ENCODE data around the gene PRKAR1B. TPM values are rescaled to one million over a fixed set of nuclear protein-coding genes. Genes with fewer than 3 reads are reported as not detected.

PRKAR1B gene
- total RNA-seq, 4 donors from 2014 or later = 1.2 to 12.5 (median 3.6) TPM

GRCh38 chr7:761101-761500, 34.0 kb upstream of the PRKAR1B start:
- intact Hi-C loops (cut with DNase I; ENCODE audit: low total_unique reads) (no loop called here), in situ Hi-C loops (cut with MboI; ENCODE audit: low sequenced_read_pairs in 4 of 4) (no loop called here)
- TF ChIP-seq POLR2A (IDR thresholded peaks at IDR 0.05) = no peak
- TF ChIP-seq, protein P1, sequence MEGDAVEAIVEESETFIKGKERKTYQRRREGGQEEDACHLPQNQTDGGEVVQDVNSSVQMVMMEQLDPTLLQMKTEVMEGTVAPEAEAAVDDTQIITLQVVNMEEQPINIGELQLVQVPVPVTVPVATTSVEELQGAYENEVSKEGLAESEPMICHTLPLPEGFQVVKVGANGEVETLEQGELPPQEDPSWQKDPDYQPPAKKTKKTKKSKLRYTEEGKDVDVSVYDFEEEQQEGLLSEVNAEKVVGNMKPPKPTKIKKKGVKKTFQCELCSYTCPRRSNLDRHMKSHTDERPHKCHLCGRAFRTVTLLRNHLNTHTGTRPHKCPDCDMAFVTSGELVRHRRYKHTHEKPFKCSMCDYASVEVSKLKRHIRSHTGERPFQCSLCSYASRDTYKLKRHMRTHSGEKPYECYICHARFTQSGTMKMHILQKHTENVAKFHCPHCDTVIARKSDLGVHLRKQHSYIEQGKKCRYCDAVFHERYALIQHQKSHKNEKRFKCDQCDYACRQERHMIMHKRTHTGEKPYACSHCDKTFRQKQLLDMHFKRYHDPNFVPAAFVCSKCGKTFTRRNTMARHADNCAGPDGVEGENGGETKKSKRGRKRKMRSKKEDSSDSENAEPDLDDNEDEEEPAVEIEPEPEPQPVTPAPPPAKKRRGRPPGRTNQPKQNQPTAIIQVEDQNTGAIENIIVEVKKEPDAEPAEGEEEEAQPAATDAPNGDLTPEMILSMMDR (IDR thresholded peaks at IDR 0.05 in 4 of 5, conservative IDR thresholded peaks at IDR 0.05 in 1 of 5) = no peak
- Histone ChIP-seq H3K4me1 (no peaks in the 10 kb centered on the region), H3K9me3 (no peaks in the 10 kb centered on the region), H3K27ac (no peak overlapping the region), H3K36me3 (peaks cover 6 to 70% of the 10 kb centered on the region in 2 donors), H3K4me3 (no peak overlapping the region), H3K27me3 (no peaks in the 10 kb centered on the region)
- ATAC-seq = no peak
- DNase-seq = no peak

DNA sequence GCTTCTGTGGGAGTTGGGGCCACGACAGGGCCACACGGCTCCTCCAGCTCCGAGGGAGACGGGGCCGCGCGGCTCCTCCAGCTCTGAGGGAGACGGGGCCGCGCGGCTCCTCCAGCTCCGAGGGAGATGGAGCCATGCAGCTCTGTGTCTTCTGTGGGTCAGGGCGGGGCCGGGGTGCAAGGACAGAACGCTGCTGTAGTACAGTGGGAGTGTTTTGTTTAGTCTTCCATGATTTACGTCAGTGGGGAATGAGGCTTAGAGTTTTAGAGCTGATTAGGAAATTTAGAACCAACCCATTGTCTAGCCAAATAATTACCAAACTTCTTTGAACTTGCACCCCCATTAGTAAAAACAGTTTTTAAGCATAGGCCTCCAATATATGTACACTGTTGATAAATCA, 32.9 kb upstream of the PRKAR1B start:
- DNase-seq = no peak
- H3K4me3 ChIP-seq = no peak overlapping the region
- no peak overlapping the region for H3K27ac ChIP-seq
- intact Hi-C loops (cut with DNase I; ENCODE audit: low total_unique reads) (no loop called here), in situ Hi-C loops (cut with MboI; ENCODE audit: low sequenced_read_pairs in 4 of 4) (no loop called here)
- no peaks in the 10 kb centered on the region for H3K9me3 ChIP-seq
- TF ChIP-seq, protein P1 (IDR thresholded peaks at IDR 0.05 in 4 of 5, conservative IDR thresholded peaks at IDR 0.05 in 1 of 5) = no peak
- no peak for TF ChIP-seq POLR2A (IDR thresholded peaks at IDR 0.05)
- H3K27me3 ChIP-seq = no peaks in the 10 kb centered on the region
- H3K4me1 ChIP-seq = no peaks in the 10 kb centered on the region
- ATAC-seq = no peak
- H3K36me3 ChIP-seq = peaks cover 6 to 67% of the 10 kb centered on the region in 2 donors

- ATAC-seq (no peak), DNase-seq (no peak)
- Histone ChIP-seq H3K4me1 (no peaks in the 10 kb centered on the region), H3K36me3 (peaks cover 6 to 67% of the 10 kb centered on the region in 2 donors), H3K27ac (no peak overlapping the region), H3K4me3 (no peak overlapping the region), H3K9me3 (no peaks in the 10 kb centered on the region), H3K27me3 (no peaks in the 10 kb centered on the region)
- no peak for TF ChIP-seq POLR2A (IDR thresholded peaks at IDR 0.05)
- TF ChIP-seq, protein P1 (IDR thresholded peaks at IDR 0.05 in 4 of 5, conservative IDR thresholded peaks at IDR 0.05 in 1 of 5) = no peak
- in situ Hi-C loops (cut with MboI; ENCODE audit: low sequenced_read_pairs in 4 of 4) (no loop called here), intact Hi-C loops (cut with DNase I; ENCODE audit: low total_unique reads) (no loop called here)
Measured at GRCh38 chr7:759569-759968, 32.5 kb upstream of the PRKAR1B start.

DNA sequence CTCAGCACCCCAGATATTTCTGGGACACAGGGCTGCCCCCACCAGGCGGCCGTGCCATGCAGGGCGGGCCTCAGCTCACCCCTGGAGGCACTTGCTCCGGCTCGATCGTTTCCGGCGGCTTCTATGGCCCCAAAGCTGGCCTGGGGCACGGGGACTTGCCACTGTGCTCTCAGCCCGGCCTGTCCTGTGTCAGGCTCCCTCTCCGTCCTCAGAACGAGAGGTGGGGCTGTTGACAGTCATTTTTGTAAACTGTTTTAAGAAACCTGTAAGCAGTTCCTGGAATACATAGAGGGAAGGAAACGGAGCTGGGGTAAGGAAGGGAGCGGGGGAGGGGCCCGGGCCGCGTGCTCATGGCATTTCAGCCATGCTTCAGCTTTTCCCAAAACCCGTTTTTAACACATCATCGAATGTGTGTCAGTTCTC, 30.7 kb upstream of the PRKAR1B start:
- TF ChIP-seq, protein P1 (IDR thresholded peaks at IDR 0.05 in 4 of 5, conservative IDR thresholded peaks at IDR 0.05 in 1 of 5) = no peak
- no peaks in the 10 kb centered on the region for H3K27me3 ChIP-seq
- in situ Hi-C loops (cut with MboI; ENCODE audit: low sequenced_read_pairs in 4 of 4) (no loop called here), intact Hi-C loops (cut with DNase I; ENCODE audit: low total_unique reads) (no loop called here)
- no peaks in the 10 kb centered on the region for H3K4me1 ChIP-seq
- H3K9me3 ChIP-seq = no peaks in the 10 kb centered on the region
- no peak overlapping the region for H3K27ac ChIP-seq
- H3K36me3 ChIP-seq = peaks cover 6 to 51% of the 10 kb centered on the region in 2 donors
- DNase-seq = no peak
- no peak for ATAC-seq
- H3K4me3 ChIP-seq = no peak overlapping the region

- peaks cover 6 to 46% of the 10 kb centered on the region in 2 donors for H3K36me3 ChIP-seq
- no peak overlapping the region for H3K4me3 ChIP-seq
- in situ Hi-C loops (cut with MboI; ENCODE audit: low sequenced_read_pairs in 4 of 4) = no loop called here
- H3K4me1 ChIP-seq = no peaks in the 10 kb centered on the region
- DNase-seq (no peak), ATAC-seq (no peak)
- TF ChIP-seq POLR2A (IDR thresholded peaks at IDR 0.05) = no peak
- TF ChIP-seq, protein P1 (IDR thresholded peaks at IDR 0.05 in 4 of 5, conservative IDR thresholded peaks at IDR 0.05 in 1 of 5) = no peak
- no peak overlapping the region for H3K27ac ChIP-seq
- no peaks in the 10 kb centered on the region for H3K27me3 ChIP-seq
- intact Hi-C loops (cut with DNase I; ENCODE audit: low total_unique reads) = no loop called here
- no peaks in the 10 kb centered on the region for H3K9me3 ChIP-seq
Measured at GRCh38 chr7:756928-757560, 30.0 kb upstream of the PRKAR1B start.

All from gastrocnemius medialis (tissue), 4 donors.